Tibial nerve (tissue), 4 donors: Measurements from ENCODE around the gene OTOP3.
"Not testable (repeated sequence)": the region's sequence is repeated elsewhere in the genome, so short reads cannot be mapped to it uniquely, and the experiment has no call there.

Experiments
- CTCF ChIP-seq, 5 experiments: fragments of 200-600 bp in 3 of 5; fragments of 450-650 bp in 2 of 5; sonication (generic) in 3 of 5; IDR thresholded peaks; one replicate each; pipeline ENCODE4 v1.5.1; 2016 to 2019; ENCODE audit warnings: antibody characterized with exemption in 5 of 5, mild to moderate bottlenecking in 3 of 5, moderate library complexity in 2 of 5
- EP300 ChIP-seq, 2 donors: sonication (generic); formaldehyde crosslinking; IDR thresholded peaks; one replicate each; pipeline ENCODE4 v1.6.1; 2017; ENCODE audit warnings: antibody characterized with exemption in 2 of 2, mild to moderate bottlenecking in 1 of 2

DNA sequence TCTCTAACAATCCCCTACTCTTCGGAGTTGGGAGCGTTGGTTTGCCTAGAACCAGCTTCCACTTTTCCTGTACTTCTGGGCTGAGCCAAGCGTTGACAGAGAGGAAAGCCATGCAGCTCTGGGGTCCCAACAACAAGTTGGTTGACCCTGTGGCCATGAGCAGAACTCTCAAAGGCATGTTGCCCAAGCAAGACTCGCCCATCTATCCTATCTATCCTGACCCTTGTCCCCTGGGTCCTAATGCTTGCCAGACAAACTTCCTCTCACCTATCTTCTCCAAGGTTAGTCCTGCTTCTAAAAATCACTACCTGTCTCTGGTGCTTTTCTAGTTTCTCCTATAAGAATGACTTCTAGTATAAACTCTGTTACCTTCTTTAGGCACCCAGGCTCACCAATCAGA lies 26.6 kb upstream of the OTOP3 start:
- not testable (repeated sequence) for TF ChIP-seq EP300, CTCF (IDR thresholded peaks at IDR 0.05)
